Neural cell (in vitro differentiated cells): ENCODE measurements around the gene CTSA. TPM values are rescaled to one million over a fixed set of nuclear protein-coding genes. Genes with fewer than 3 reads are reported as not detected.

ENCODE experiments used
- H2AFZ ChIP-seq: fragments of 200-600, 300-800 bp; sonication (generic), shearing (Covaris generic); 2 replicates; pipeline ENCODE4 v1.6.0; 2014; ENCODE audit warnings: low read depth, mild to moderate bottlenecking, antibody characterized with exemption, low read length, moderate library complexity
- H3F3A ChIP-seq: fragments of 200-600 bp; shearing (Covaris generic); 2 replicates; pipeline ENCODE4 v1.6.1; 2016; ENCODE audit warnings: mild to moderate bottlenecking, moderate library complexity, mixed read lengths, antibody characterized with exemption, low read length; ENCODE audit not compliant: insufficient read depth, poor library complexity, severe bottlenecking
- H3K27ac ChIP-seq: fragments of 200-600, 300-800 bp; sonication (generic), shearing (Covaris generic); 2 replicates; pipeline ENCODE4 v1.5.1; 2014; ENCODE audit warnings: mild to moderate bottlenecking, low read length, moderate library complexity
- H3K27me3 ChIP-seq: fragments of 300-800, 200-600 bp; sonication (generic), shearing (Covaris generic); 2 replicates; pipeline ENCODE4 v1.6.0; 2014; ENCODE audit warnings: mild to moderate bottlenecking, low read depth, low read length, moderate library complexity; ENCODE audit not compliant: insufficient read depth
- H3K36me3 ChIP-seq: fragments of 300-800, 200-600 bp; sonication (generic), shearing (Covaris generic); 2 replicates; pipeline ENCODE4 v1.5.1; 2014; ENCODE audit warnings: mild to moderate bottlenecking, antibody characterized with exemption, low read length, moderate library complexity; ENCODE audit not compliant: insufficient read depth
- H3K4me2 ChIP-seq: fragments of 300-800, 200-600 bp; sonication (generic), shearing (Covaris generic); 2 replicates; pipeline ENCODE4 v1.6.0; 2014; ENCODE audit warnings: mild to moderate bottlenecking, low read length
- H3K4me3 ChIP-seq: fragments of 300-800, 200-600 bp; sonication (generic), shearing (Covaris generic); 2 replicates; pipeline ENCODE4 v1.5.1; 2014; ENCODE audit warnings: mild to moderate bottlenecking, low read length, moderate library complexity
- H3K79me2 ChIP-seq: fragments of 200-600 bp; shearing (Covaris generic); replicated peaks from 2 replicates; pipeline ENCODE4 v1.6.0; 2014; ENCODE audit warnings: mild to moderate bottlenecking, low read length, moderate library complexity; ENCODE audit not compliant: insufficient read depth
- H3K9ac ChIP-seq: fragments of 300-800, 200-600 bp; sonication (generic), shearing (Covaris generic); 2 replicates; pipeline ENCODE4 v1.6.1; 2016; ENCODE audit warnings: mild to moderate bottlenecking, low read length, mixed read lengths
- H3K9me2 ChIP-seq: fragments of 200-600 bp; shearing (Covaris generic); 2 replicates; pipeline ENCODE4 v1.6.1; 2016; ENCODE audit warnings: mild to moderate bottlenecking, low read length, mixed read lengths; ENCODE audit not compliant: insufficient read depth
- H3K9me3 ChIP-seq: fragments of 200-600, 300-800 bp; sonication (generic), shearing (Covaris generic); 2 replicates; pipeline ENCODE4 v1.6.1; 2016; ENCODE audit warnings: mild to moderate bottlenecking, mixed run types, low read length, moderate library complexity, mixed read lengths
- H4K20me1 ChIP-seq: fragments of 200-600 bp; shearing (Covaris generic); 2 replicates; pipeline ENCODE4 v1.6.1; 2016; ENCODE audit warnings: mild to moderate bottlenecking, mixed run types; ENCODE audit not compliant: insufficient read depth
- CTCF ChIP-seq: fragments of 450-650 bp; IDR thresholded peaks from 2 replicates; pipeline ENCODE4 v1.5.1; 2014; ENCODE audit warnings: antibody characterized with exemption, mild to moderate bottlenecking, moderate library complexity; ENCODE audit not compliant: poor library complexity, severe bottlenecking
- EP300 ChIP-seq: fragments of 450-650 bp; conservative IDR thresholded peaks from 2 replicates; pipeline ENCODE4 v1.6.1; 2014; ENCODE audit warnings: antibody characterized with exemption, mild to moderate bottlenecking, moderate library complexity; ENCODE audit not compliant: poor library complexity, severe bottlenecking
- EZH2 ChIP-seq: fragments of 200-600, 300-800 bp; shearing (Covaris generic), sonication (generic); IDR thresholded peaks from 2 replicates; pipeline ENCODE4 v1.6.1; 2014; ENCODE audit warnings: antibody characterized with exemption, low read length, borderline replicate concordance, mild to moderate bottlenecking; ENCODE audit not compliant: insufficient read depth, poor library complexity, severe bottlenecking
- MXI1 ChIP-seq: fragments of 450-650 bp; conservative IDR thresholded peaks from 2 replicates; pipeline ENCODE4 v1.6.1; 2014; ENCODE audit warnings: antibody characterized with exemption, mild to moderate bottlenecking; ENCODE audit not compliant: poor library complexity, severe bottlenecking
- POLR2AphosphoS5 ChIP-seq: IDR thresholded peaks from 2 replicates; pipeline ENCODE4 v1.6.1; 2012
- RAD21 ChIP-seq: fragments of 450-650 bp; conservative IDR thresholded peaks from 2 replicates; pipeline ENCODE4 v1.6.1; 2014; ENCODE audit warnings: antibody characterized with exemption, mild to moderate bottlenecking, moderate library complexity
- SMC3 ChIP-seq: fragments of 450-650 bp; conservative IDR thresholded peaks from 2 replicates; pipeline ENCODE4 v1.6.1; 2014; ENCODE audit warnings: antibody characterized with exemption, mild to moderate bottlenecking, moderate library complexity; ENCODE audit not compliant: poor library complexity
- TAF1 ChIP-seq: IDR thresholded peaks from 2 replicates; pipeline ENCODE4 v1.6.1; 2012; ENCODE audit warnings: low read depth
- polyA plus RNA-seq: library from polyadenylated mRNA; depleted of rRNA; stranded (reverse); fragments of >200 nt; gene quantifications from 2 replicates; pipeline ENCODE4 v1.2.3, GENCODE V29; 2014
- TF ChIP-seq, protein P1 (sequence below): IDR thresholded peaks from 2 replicates; pipeline ENCODE4 v1.6.1; 2012; ENCODE audit warnings: borderline replicate concordance

The CTSA gene
- polyA plus RNA-seq, 1 donor from 2014 or later = 25.7 TPM

- Histone ChIP-seq H4K20me1 (no peaks in the 10 kb centered on the region), H3K4me2 (no peak overlapping the region), H3K4me3 (no peak overlapping the region), H3K9ac (no peak overlapping the region), H3F3A (no peaks in the 10 kb centered on the region), H3K27me3 (no peaks in the 10 kb centered on the region), H2AFZ (no peak overlapping the region), H3K9me3 (no peaks in the 10 kb centered on the region), H3K27ac (no peak overlapping the region), H3K9me2 (no peaks in the 10 kb centered on the region), H3K36me3 (no peaks in the 10 kb centered on the region), H3K79me2 (peaks cover 12% of the 10 kb centered on the region)
- TF ChIP-seq EP300 (no peak), TAF1 (no peak), CTCF (no peak), POLR2AphosphoS5 (no peak), SMC3 (no peak), RAD21 (no peak), MXI1 (no peak), EZH2 (no peak)
- TF ChIP-seq, protein P1, sequence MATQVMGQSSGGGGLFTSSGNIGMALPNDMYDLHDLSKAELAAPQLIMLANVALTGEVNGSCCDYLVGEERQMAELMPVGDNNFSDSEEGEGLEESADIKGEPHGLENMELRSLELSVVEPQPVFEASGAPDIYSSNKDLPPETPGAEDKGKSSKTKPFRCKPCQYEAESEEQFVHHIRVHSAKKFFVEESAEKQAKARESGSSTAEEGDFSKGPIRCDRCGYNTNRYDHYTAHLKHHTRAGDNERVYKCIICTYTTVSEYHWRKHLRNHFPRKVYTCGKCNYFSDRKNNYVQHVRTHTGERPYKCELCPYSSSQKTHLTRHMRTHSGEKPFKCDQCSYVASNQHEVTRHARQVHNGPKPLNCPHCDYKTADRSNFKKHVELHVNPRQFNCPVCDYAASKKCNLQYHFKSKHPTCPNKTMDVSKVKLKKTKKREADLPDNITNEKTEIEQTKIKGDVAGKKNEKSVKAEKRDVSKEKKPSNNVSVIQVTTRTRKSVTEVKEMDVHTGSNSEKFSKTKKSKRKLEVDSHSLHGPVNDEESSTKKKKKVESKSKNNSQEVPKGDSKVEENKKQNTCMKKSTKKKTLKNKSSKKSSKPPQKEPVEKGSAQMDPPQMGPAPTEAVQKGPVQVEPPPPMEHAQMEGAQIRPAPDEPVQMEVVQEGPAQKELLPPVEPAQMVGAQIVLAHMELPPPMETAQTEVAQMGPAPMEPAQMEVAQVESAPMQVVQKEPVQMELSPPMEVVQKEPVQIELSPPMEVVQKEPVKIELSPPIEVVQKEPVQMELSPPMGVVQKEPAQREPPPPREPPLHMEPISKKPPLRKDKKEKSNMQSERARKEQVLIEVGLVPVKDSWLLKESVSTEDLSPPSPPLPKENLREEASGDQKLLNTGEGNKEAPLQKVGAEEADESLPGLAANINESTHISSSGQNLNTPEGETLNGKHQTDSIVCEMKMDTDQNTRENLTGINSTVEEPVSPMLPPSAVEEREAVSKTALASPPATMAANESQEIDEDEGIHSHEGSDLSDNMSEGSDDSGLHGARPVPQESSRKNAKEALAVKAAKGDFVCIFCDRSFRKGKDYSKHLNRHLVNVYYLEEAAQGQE = no peak
Observed at GRCh38 chr20:45883100-45883469, 8.1 kb upstream of the CTSA start.

- H3K4me3 ChIP-seq = no peak overlapping the region
- no peak overlapping the region for H3K9ac ChIP-seq
- H3K36me3 ChIP-seq = no peaks in the 10 kb centered on the region
- no peaks in the 10 kb centered on the region for H3K9me2 ChIP-seq
- no peak overlapping the region for H3K27ac ChIP-seq
- H3K79me2 ChIP-seq = peaks cover 7% of the 10 kb centered on the region
- no peak overlapping the region for H2AFZ ChIP-seq
- H4K20me1 ChIP-seq = no peaks in the 10 kb centered on the region
- H3F3A ChIP-seq = no peaks in the 10 kb centered on the region
- H3K9me3 ChIP-seq = no peaks in the 10 kb centered on the region
- no peak overlapping the region for H3K4me2 ChIP-seq
- no peak for TF ChIP-seq SMC3
- no peak for TF ChIP-seq RAD21
- TF ChIP-seq MXI1 = no peak
- TF ChIP-seq TAF1 = no peak
- TF ChIP-seq EZH2 = no peak
- no peak for TF ChIP-seq CTCF
- TF ChIP-seq, protein P1 = no peak
- no peak for TF ChIP-seq POLR2AphosphoS5
- no peak for TF ChIP-seq EP300
- no peaks in the 10 kb centered on the region for H3K27me3 ChIP-seq
Observed at GRCh38 chr20:45886590-45887345, 4.4 kb upstream of the CTSA start.
